Measurements from ENCODE around the gene OAS3. TPM values are rescaled to one million over a fixed set of nuclear protein-coding genes. Genes with fewer than 3 reads are reported as not detected.

OAS3 gene
- polyA plus RNA-seq, 1 of the 3 experiments (the other 2 are of a cell fraction) = 3.0 TPM

- no peaks in the 10 kb centered on the region for H3K79me2 ChIP-seq (ENCODE audit: insufficient read depth)
- DNase-seq = no peak
- no peak overlapping the region for H3K27ac ChIP-seq (ENCODE audit: low read depth in 2 of 2, low read length in 1 of 2)
- H3K4me1 ChIP-seq (ENCODE audit: control insufficient read depth in 1 of 2, insufficient read depth in 2 of 2, low read depth in 1 of 2, low read length in 1 of 2) = no peaks in the 10 kb centered on the region
- WGBS (ENCODE audit: low lambda C conversion rate) = 55% methylated on average over 2 of the region's 2 CpGs
- no peaks in the 10 kb centered on the region for H4K20me1 ChIP-seq (ENCODE audit: insufficient read depth)
- no peaks in the 10 kb centered on the region for H3K9me3 ChIP-seq
- TF ChIP-seq TCF12 (IDR thresholded peaks at IDR 0.05) (no peak), YY1 (IDR thresholded peaks at IDR 0.05; ENCODE audit: low read depth) (no peak), CHD2 (IDR thresholded peaks at IDR 0.05; ENCODE audit: low read length, partially characterized antibody) (no peak), MAX (IDR thresholded peaks at IDR 0.05; ENCODE audit: low read depth) (no peak), TEAD4 (IDR thresholded peaks at IDR 0.05; ENCODE audit: borderline replicate concordance, insufficient read depth) (no peak), NRF1 (IDR thresholded peaks at IDR 0.05; ENCODE audit: low read depth, low read length) (no peak), NFIC (IDR thresholded peaks at IDR 0.05; ENCODE audit: borderline replicate concordance) (no peak), RCOR1 (IDR thresholded peaks at IDR 0.05; ENCODE audit: low read length) (no peak), FOSL2 (IDR thresholded peaks at IDR 0.05; ENCODE audit: borderline replicate concordance, low read depth) (no peak), RFX5 (IDR thresholded peaks at IDR 0.05; ENCODE audit: low read length) (no peak), PBX3 (IDR thresholded peaks at IDR 0.05) (no peak), RAD21 (IDR thresholded peaks at IDR 0.05; ENCODE audit: low read length) (no peak), ZBTB33 (IDR thresholded peaks at IDR 0.05; ENCODE audit: borderline replicate concordance, low read depth) (no peak), SMC3 (IDR thresholded peaks at IDR 0.05; ENCODE audit: low read depth, low read length) (no peak)
- TF ChIP-seq, protein P1, sequence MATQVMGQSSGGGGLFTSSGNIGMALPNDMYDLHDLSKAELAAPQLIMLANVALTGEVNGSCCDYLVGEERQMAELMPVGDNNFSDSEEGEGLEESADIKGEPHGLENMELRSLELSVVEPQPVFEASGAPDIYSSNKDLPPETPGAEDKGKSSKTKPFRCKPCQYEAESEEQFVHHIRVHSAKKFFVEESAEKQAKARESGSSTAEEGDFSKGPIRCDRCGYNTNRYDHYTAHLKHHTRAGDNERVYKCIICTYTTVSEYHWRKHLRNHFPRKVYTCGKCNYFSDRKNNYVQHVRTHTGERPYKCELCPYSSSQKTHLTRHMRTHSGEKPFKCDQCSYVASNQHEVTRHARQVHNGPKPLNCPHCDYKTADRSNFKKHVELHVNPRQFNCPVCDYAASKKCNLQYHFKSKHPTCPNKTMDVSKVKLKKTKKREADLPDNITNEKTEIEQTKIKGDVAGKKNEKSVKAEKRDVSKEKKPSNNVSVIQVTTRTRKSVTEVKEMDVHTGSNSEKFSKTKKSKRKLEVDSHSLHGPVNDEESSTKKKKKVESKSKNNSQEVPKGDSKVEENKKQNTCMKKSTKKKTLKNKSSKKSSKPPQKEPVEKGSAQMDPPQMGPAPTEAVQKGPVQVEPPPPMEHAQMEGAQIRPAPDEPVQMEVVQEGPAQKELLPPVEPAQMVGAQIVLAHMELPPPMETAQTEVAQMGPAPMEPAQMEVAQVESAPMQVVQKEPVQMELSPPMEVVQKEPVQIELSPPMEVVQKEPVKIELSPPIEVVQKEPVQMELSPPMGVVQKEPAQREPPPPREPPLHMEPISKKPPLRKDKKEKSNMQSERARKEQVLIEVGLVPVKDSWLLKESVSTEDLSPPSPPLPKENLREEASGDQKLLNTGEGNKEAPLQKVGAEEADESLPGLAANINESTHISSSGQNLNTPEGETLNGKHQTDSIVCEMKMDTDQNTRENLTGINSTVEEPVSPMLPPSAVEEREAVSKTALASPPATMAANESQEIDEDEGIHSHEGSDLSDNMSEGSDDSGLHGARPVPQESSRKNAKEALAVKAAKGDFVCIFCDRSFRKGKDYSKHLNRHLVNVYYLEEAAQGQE (IDR thresholded peaks at IDR 0.05; ENCODE audit: low read depth, low read length) = no peak
- TF ChIP-seq, protein P2, sequence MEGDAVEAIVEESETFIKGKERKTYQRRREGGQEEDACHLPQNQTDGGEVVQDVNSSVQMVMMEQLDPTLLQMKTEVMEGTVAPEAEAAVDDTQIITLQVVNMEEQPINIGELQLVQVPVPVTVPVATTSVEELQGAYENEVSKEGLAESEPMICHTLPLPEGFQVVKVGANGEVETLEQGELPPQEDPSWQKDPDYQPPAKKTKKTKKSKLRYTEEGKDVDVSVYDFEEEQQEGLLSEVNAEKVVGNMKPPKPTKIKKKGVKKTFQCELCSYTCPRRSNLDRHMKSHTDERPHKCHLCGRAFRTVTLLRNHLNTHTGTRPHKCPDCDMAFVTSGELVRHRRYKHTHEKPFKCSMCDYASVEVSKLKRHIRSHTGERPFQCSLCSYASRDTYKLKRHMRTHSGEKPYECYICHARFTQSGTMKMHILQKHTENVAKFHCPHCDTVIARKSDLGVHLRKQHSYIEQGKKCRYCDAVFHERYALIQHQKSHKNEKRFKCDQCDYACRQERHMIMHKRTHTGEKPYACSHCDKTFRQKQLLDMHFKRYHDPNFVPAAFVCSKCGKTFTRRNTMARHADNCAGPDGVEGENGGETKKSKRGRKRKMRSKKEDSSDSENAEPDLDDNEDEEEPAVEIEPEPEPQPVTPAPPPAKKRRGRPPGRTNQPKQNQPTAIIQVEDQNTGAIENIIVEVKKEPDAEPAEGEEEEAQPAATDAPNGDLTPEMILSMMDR (IDR thresholded peaks at IDR 0.05) = no peak
- H3K27me3 ChIP-seq (ENCODE audit: insufficient read depth) = no peaks in the 10 kb centered on the region
- no peak overlapping the region for H2AFZ ChIP-seq (ENCODE audit: low read depth)
- H3K4me3 ChIP-seq (ENCODE audit: low read depth in 2 of 2, low read length in 1 of 2) = no peak overlapping the region
- ChIA-PET CTCF (no interaction called here), POLR2A (no interaction called here)
- H3K9me2 ChIP-seq = no peaks in the 10 kb centered on the region
- no peaks in the 10 kb centered on the region for H3K36me3 ChIP-seq (replicated peaks in 1 of 2; ENCODE audit: control insufficient read depth in 1 of 2, insufficient read depth in 2 of 2, low read length in 1 of 2)
- no peaks in the 10 kb centered on the region for H3F3A ChIP-seq (replicated peaks; ENCODE audit: insufficient read depth)
- H3K9ac ChIP-seq = no peak overlapping the region
- no peak overlapping the region for H3K4me2 ChIP-seq
Observed at GRCh38 chr12:112987561-112987960, 49.3 kb downstream of the OAS3 start.
